ENCODE data around the gene CENPA.

DNA sequence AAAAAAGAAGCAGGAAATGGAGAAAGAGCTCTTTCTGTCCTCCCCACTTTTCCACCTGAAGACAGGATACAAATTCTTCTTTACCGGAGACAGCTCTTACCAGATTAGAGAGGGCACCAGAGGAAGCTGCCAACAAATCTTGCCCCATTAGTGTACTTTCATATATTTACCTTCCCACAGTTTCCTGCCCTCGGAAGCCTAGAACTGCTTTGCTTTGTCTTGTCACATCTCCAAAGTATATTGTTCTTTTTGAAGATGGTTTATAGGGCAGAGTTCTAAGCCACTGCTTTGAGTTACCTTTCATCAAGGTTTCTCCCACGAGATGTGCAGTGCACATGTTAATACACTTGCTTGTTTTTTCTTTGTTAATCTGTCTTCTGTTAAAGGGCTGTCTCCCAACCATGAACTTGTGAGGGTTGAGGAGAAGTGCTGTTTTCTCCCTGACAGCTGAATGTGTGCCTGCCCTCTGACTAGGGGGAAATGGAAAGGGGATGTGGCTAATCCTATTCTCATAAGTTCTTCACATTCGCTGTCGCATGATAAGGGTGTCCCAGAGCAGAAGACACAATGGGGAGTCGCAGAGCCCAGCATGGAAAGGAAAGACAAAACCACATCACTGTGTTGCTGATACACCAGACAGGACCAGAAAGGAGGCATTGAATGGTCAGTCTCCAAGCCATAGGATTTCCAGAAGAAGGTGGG, 24.2 kb downstream of the CENPA start:
- TF ChIP-seq CTBP1 (IDR thresholded peaks at IDR 0.05; ENCODE audit: borderline replicate concordance): no peak
- TF ChIP-seq SUZ12 (IDR thresholded peaks at IDR 0.05): no peak
- TF ChIP-seq BHLHE40 (IDR thresholded peaks at IDR 0.05; ENCODE audit: borderline replicate concordance): no peak
- TF ChIP-seq FOXA1 (IDR thresholded peaks at IDR 0.05): no peak
- TF ChIP-seq NFRKB (IDR thresholded peaks at IDR 0.05): no peak
- no peak for TF ChIP-seq FOXM1 (IDR thresholded peaks at IDR 0.05; ENCODE audit: borderline replicate concordance)
- no peak for TF ChIP-seq SP1 (IDR thresholded peaks at IDR 0.05)
- TF ChIP-seq ELF4 (IDR thresholded peaks at IDR 0.05): no peak
- TF ChIP-seq TARDBP (IDR thresholded peaks at IDR 0.05): no peak
- no peak for TF ChIP-seq FOXK2 (IDR thresholded peaks at IDR 0.05)
